Osteocyte (in vitro differentiated cells): ENCODE results near the gene ERI2. TPM values are rescaled to one million over a fixed set of nuclear protein-coding genes. Genes with fewer than 3 reads are reported as not detected.
A peak's percentile ranks its signal among the peaks of the same experiment; 100 is the strongest.

ENCODE experiments used
- DNase-seq: peaks from one replicate; pipeline ENCODE4 v3.0.0; 2021; ENCODE audit warnings: mixed read lengths; ENCODE audit not compliant: unreplicated experiment; ENCODE audit errors: extremely low spot score
- H3K27ac Mint-ChIP-seq: one replicate; pipeline ENCODE4 v1.8.0; 2021; ENCODE audit warnings: mild to moderate bottlenecking, mixed read lengths; ENCODE audit not compliant: unreplicated experiment
- H3K27me3 Mint-ChIP-seq: one replicate; pipeline ENCODE4 v1.8.0; 2021; ENCODE audit warnings: mixed read lengths; ENCODE audit not compliant: unreplicated experiment
- H3K36me3 Mint-ChIP-seq: one replicate; pipeline ENCODE4 v1.8.0; 2021; ENCODE audit warnings: mixed read lengths; ENCODE audit not compliant: unreplicated experiment
- H3K4me1 Mint-ChIP-seq: one replicate; pipeline ENCODE4 v1.8.0; 2021; ENCODE audit warnings: mixed read lengths; ENCODE audit not compliant: unreplicated experiment
- H3K4me3 Mint-ChIP-seq: one replicate; pipeline ENCODE4 v1.8.0; 2021; ENCODE audit warnings: mild to moderate bottlenecking, moderate library complexity, mixed read lengths; ENCODE audit not compliant: unreplicated experiment
- H3K9me3 Mint-ChIP-seq: one replicate; pipeline ENCODE4 v1.8.0; 2021; ENCODE audit warnings: mixed read lengths; ENCODE audit not compliant: unreplicated experiment
- long read RNA-seq: library from polyadenylated mRNA; unstranded; transcript quantifications from one replicate; pipeline ENCODE4 v2.0.0, GENCODE V29; 2021
- total RNA-seq: library from RNA; stranded (reverse); gene quantifications from 2 replicates; pipeline ENCODE4 v1.2.1, GENCODE V29; 2021
- TF ChIP-seq, protein P1 (sequence below): fragments of 200-600 bp; sonication (generic); IDR thresholded peaks from 2 replicates; pipeline ENCODE4 v1.5.0; 2021; ENCODE audit warnings: antibody characterized with exemption, mild to moderate bottlenecking, moderate library complexity

Gene ERI2, protein sequence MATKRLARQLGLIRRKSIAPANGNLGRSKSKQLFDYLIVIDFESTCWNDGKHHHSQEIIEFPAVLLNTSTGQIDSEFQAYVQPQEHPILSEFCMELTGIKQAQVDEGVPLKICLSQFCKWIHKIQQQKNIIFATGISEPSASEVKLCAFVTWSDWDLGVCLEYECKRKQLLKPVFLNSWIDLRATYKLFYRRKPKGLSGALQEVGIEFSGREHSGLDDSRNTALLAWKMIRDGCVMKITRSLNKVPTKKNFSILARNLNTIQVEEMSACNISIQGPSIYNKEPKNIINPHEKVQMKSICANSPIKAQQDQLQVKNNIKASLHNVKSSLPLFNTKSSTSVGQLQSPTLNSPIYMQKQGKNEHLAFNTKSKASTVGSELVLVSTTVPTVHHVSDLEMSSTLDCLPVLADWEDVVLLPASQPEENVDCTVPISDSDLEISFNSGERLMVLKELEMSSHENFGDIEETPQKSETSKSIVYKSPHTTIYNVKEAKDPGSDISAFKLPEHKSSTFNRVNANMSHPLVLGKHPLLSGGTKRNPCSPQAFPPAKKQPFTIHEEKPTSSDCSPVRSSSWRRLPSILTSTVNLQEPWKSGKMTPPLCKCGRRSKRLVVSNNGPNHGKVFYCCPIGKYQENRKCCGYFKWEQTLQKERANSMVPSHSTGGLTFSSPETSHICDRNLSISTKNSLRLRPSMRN
- total RNA-seq, result 16.6 and 18.3 TPM in 2 replicates
- long read RNA-seq, partial matches to known transcripts, result 15 of 57 reads
- long read RNA-seq, other reads (novel, unspliced or antisense), result 29 of 57 reads

DNA sequence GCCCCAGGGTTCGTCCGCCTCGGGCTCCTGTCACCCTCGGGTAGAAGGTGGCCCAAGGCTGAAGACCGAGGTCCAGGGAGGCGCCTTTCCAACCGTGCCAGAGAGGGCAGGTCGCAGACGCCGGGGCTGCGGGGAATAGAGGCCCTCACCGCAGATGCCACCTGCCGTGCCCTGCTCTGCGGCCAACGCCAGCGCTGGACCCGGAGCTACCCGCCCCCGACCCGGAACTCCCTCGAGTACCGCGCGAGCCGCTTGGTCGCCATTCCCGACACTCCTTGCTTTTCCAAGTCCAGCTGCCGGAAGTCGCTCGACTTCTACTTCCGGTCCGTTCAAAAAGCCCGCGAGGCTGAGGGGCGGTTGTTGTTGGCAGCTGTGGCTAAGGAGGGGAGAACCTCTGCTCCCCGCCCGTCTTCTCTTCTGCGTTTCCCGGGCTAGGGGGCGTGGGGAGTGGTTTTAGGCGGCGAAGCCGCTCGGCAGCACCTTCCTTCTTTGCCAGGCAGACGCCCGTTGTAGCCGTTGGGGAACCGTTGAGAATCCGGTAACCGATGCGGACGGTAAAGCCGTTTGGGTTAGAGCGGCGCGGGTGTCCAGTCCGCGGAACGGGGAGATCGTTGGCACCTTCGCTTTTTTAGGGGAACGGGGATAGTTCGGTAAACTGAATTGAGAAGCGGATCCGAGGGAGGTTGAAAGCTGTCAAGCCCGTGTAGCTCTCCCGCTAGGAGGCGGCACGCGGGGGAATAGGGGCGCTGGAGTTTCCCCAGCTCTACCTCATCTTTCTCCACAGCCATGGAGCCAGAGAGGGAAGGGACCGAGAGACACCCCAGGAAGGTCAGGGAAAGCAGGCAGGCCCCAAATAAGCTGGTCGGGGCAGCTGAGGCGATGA, at the start of gene ERI2, which contains the start of gene REXO5:
TSS of gene ERI2 (minus strand) at position 305 of the 883 bp plus-strand sequence. CDS start at position 263, 42 bp downstream.
TSS of gene REXO5 (plus strand) at position 360 of the 883 bp plus-strand sequence. CDS start at position 787, 427 bp downstream.
- peak; percentile 97 for DNase-seq
- no peaks in the 10 kb centered on the region for H3K36me3 Mint-ChIP-seq
- no peaks in the 10 kb centered on the region for H3K27me3 Mint-ChIP-seq
- H3K4me1 Mint-ChIP-seq, result peaks cover 17% of the 10 kb centered on the region
- peak within 1 kb of the TSS; percentile 97 for H3K27ac Mint-ChIP-seq
- TF ChIP-seq, protein P1, sequence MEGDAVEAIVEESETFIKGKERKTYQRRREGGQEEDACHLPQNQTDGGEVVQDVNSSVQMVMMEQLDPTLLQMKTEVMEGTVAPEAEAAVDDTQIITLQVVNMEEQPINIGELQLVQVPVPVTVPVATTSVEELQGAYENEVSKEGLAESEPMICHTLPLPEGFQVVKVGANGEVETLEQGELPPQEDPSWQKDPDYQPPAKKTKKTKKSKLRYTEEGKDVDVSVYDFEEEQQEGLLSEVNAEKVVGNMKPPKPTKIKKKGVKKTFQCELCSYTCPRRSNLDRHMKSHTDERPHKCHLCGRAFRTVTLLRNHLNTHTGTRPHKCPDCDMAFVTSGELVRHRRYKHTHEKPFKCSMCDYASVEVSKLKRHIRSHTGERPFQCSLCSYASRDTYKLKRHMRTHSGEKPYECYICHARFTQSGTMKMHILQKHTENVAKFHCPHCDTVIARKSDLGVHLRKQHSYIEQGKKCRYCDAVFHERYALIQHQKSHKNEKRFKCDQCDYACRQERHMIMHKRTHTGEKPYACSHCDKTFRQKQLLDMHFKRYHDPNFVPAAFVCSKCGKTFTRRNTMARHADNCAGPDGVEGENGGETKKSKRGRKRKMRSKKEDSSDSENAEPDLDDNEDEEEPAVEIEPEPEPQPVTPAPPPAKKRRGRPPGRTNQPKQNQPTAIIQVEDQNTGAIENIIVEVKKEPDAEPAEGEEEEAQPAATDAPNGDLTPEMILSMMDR, result peak; percentile 58
- H3K4me3 Mint-ChIP-seq, result peak within 1 kb of the TSS; percentile 99
- H3K9me3 Mint-ChIP-seq, result no peaks in the 10 kb centered on the region

DNA sequence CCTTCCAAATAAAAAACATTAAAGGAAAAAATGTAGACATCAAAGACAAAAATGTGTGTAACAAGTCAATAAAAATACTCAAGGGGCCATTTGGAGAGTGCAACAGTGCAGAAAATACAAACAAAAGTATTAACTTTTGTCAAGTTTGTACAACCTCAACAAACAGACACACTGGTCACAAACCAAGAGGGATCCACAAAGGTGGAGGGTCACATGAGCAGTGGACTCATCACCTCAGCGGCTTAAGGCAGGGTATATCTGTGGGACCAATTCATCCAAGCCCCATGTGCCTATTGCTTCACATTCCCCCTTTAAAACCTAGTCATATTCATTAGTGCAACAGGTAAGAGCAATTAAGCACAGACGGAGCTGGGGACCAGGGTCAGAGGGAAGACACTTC, 48.7 kb upstream of the ERI2 start:
- peaks cover 23% of the 10 kb centered on the region for H3K36me3 Mint-ChIP-seq
- DNase-seq, result no peak
- H3K9me3 Mint-ChIP-seq, result no peaks in the 10 kb centered on the region
- TF ChIP-seq, protein P1, result no peak
- no peak overlapping the region for H3K27ac Mint-ChIP-seq
- H3K4me1 Mint-ChIP-seq, result peaks cover 33% of the 10 kb centered on the region
- H3K4me3 Mint-ChIP-seq, result no peak overlapping the region
- no peaks in the 10 kb centered on the region for H3K27me3 Mint-ChIP-seq

DNA sequence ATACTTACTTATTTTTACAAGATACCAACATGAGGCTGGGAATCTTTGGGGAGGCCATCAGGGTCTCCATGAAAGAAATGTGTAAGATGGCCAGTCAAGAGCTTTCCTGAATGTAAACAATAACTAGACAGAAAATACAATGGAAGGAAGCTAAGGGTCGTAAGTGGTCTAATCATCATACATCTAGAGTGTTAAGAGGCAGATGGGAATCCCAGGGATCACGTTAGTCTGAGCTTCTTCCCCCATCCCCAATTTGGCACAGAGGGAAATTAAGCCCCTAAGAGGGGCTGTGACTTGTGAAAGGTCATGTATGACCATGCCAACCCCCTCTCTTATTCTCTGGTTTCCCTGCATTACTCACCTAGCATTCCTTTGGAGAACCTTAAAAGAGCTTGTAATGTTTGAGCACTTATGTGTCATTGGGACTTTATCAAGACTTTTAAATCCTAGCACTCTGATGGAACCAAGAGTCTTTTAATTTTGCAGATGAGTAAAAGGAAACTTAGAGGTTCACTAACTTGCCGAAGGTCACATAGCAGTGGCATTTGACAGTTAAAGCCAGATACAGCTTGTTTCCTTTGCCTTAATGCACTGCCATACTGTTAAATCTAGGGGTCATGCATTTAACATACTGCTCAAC, 47.8 kb upstream of the ERI2 start:
- TF ChIP-seq, protein P1, result no peak
- Mint-ChIP-seq H3K4me3 (no peak overlapping the region), H3K27ac (no peak overlapping the region), H3K9me3 (no peaks in the 10 kb centered on the region), H3K4me1 (peaks cover 34% of the 10 kb centered on the region), H3K27me3 (no peaks in the 10 kb centered on the region), H3K36me3 (peaks cover 17% of the 10 kb centered on the region)
- DNase-seq, result no peak

DNA sequence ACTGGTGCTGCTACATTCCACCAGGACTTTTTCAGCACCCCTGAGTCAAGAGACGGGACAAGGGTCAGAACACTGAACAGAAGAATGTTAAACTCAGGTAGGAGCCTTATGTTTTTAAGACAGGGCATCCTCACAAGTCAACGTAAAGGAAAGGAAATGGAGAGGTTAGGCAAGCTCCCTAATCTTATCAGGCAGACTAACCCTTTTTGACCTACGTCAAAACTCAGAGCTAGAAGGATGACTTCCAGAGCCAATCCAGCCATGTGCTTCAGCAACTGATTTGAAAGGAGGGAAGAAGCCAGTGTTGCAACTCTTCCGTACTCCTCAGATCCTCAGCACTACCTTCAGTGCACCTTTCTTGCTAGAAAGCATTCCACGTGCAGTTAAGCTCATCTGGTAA, 46.9 kb upstream of the ERI2 start:
- Mint-ChIP-seq H3K36me3 (peaks cover 15% of the 10 kb centered on the region), H3K4me3 (no peak overlapping the region), H3K9me3 (no peaks in the 10 kb centered on the region), H3K27ac (peak overlapping the region; percentile 70), H3K4me1 (peaks cover 33% of the 10 kb centered on the region), H3K27me3 (no peaks in the 10 kb centered on the region)
- no peak for DNase-seq
- TF ChIP-seq, protein P1, result no peak
